ENCODE data around the gene EIF5B.

Gene EIF5B

GRCh38 chr2:99374747-99375146 is 37.6 kb downstream of the EIF5B start:
- ATAC-seq, result no peak

- ATAC-seq, result peak in 1 of 2 donors; percentile 10
Measured at GRCh38 chr2:99376254-99376864, 39.2 kb downstream of the EIF5B start.

- ATAC-seq, result peak; percentile 77 to 87
Measured at GRCh38 chr2:99377879-99378278, 40.7 kb downstream of the EIF5B start.

GRCh38 chr2:99380376-99381010 is 43.3 kb downstream of the EIF5B start:
- ATAC-seq, result no peak

- no peak for ATAC-seq
Measured at GRCh38 chr2:99382143-99382542, 45.0 kb downstream of the EIF5B start.

GRCh38 chr2:99386011-99386410 is 48.8 kb downstream of the EIF5B start:
- no peak for ATAC-seq

GRCh38 chr2:99388892-99389291 is 51.7 kb downstream of the EIF5B start:
- no peak for ATAC-seq

- ATAC-seq, result no peak
Measured at GRCh38 chr2:99389371-99389770, 52.2 kb downstream of the EIF5B start.

GRCh38 chr2:99389946-99390345 is 52.8 kb downstream of the EIF5B start:
- ATAC-seq, result no peak

- no peak for ATAC-seq
Measured at GRCh38 chr2:99395589-99396130, 58.5 kb downstream of the EIF5B start.

- ATAC-seq, result no peak
Measured at GRCh38 chr2:99397266-99397920, 60.2 kb downstream of the EIF5B start.

GRCh38 chr2:99398303-99398702 is 61.1 kb downstream of the EIF5B start:
- ATAC-seq, result no peak

- no peak for ATAC-seq
Measured at GRCh38 chr2:99399063-99399462, 61.9 kb downstream of the EIF5B start.

GRCh38 chr2:99399795-99400194 is 62.6 kb downstream of the EIF5B start:
- no peak for ATAC-seq

GRCh38 chr2:99401841-99402240 is 64.7 kb downstream of the EIF5B start:
- no peak for ATAC-seq

- ATAC-seq, result peak in 1 of 2 donors; percentile 36
Measured at GRCh38 chr2:99403084-99403483, 65.9 kb downstream of the EIF5B start.

GRCh38 chr2:99403524-99403923 is 66.3 kb downstream of the EIF5B start:
- no peak for ATAC-seq

- ATAC-seq, result no peak
Measured at GRCh38 chr2:99404039-99404796, 67.0 kb downstream of the EIF5B start.

- no peak for ATAC-seq
Measured at GRCh38 chr2:99404797-99405669, 67.8 kb downstream of the EIF5B start.

GRCh38 chr2:99406137-99406536 is 68.9 kb downstream of the EIF5B start:
- no peak for ATAC-seq

- no peak for ATAC-seq
Measured at GRCh38 chr2:99410276-99410675, 73.1 kb downstream of the EIF5B start.

GRCh38 chr2:99414566-99414965 is 77.4 kb downstream of the EIF5B start:
- ATAC-seq, result no peak
